HG03558 (cell line): ENCODE results near the gene SLX9.
"Not testable (repeated sequence)": the region's sequence is repeated elsewhere in the genome, so short reads cannot be mapped to it uniquely, and the experiment has no call there.

Experiments used
- ATAC-seq: cut with Tn5 transposase; IDR thresholded peaks from one replicate; pipeline ENCODE4 v1.9.1; 2021; ENCODE audit warnings: moderate number of reproducible peaks; ENCODE audit not compliant: unreplicated experiment; ENCODE audit errors: extremely low read depth

Gene SLX9

DNA sequence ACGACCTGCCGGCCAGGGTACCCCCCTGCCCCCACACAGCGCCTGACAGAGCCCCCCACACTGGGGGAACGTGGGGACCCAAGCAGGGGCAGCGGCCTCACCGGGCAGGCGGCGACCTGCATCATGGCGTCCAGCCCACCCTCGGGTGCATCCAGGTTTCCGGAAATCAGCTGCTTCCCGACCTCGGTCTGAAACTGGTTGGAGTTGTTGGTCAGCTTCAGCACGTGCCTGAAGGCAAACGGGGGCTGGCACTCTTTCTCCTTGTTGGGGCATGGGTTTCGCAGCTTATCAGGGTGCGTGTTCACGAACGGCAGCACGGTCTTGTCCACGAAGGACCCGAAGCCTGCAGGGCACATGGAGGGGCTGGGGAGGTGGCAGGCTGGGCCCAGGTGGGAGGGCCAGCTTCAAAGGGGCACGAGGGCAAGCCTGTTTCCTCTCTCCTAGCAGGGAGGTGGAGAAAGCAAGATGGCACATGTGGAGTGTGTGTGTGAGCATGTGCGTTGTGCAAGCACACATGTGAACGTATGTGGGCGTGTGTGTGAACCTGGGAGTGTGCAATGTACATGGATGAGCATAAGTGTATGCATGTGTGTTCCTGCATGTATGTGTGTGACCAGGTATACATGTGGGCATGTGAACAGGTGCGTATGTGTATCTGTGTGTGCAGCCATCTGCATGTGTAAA lies 38.3 kb upstream of the SLX9 start:
- ATAC-seq, result no peak

DNA sequence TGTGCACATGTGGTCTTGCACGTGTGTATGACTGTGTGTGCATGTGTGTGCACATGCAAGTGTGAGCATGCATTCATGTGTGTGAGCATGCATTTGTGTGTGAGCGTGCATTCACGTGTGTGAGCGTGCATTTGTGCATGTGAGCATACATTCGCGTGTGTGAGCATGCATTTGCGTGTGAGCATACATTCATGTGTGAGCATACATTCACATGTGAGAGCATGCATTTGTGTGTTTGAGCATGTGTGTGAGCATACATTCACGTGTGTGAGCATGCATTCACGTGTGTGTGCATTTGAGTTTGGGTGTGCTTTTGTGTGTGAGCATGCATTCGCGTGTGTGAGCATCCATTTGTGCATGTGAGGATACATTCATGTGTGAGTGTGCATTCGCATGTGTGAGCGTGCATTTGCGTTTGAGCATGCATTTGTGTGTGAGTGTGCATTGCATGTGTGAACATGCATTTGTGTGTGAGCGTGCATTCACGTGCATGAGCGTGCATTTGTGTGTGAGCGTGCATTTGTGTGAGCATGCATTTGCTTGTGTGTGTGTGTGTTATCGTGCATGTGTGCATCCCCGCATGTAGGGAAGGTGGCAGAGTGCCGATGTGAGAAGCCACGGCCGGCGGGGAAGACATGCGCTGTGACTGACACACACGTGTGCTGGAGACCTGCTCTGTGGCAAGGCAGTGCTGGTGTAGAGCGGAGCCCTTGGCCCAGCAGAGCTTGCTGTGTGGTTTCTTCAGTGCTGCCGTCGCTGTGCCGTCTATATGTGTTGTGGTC lies 37.4 kb upstream of the SLX9 start:
- ATAC-seq, result no peak

DNA sequence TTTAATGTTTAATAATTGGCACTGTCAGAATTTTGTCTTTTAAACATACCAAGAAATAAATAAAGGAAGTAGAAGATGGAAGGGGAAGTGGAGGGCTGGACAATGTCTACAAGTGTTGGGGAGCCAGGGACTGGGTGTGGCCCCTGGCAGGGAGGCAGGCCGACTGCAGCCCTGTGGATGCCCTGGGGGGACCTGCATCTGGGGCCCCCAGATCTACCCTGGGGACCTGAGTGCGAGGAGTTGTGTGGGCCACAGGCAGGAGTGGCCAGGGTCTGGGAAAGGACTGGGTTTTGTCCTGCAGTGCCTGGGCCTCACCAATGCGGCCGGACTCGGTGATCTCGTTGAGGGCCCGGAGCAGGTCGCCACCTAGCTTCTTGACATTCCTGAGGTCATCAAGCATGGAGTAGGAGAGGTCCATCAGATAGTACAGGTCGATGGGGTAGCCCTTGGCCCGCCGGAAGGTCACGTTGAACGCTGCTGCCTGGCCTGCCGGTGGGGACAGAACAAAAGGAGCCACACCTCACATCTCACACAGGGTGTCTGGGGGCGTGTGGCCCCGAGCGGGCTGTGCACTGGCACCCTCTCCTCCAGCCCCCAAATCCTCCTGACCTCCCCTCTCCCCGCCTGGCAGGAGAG lies 36.7 kb upstream of the SLX9 start:
- ATAC-seq, result no peak

DNA sequence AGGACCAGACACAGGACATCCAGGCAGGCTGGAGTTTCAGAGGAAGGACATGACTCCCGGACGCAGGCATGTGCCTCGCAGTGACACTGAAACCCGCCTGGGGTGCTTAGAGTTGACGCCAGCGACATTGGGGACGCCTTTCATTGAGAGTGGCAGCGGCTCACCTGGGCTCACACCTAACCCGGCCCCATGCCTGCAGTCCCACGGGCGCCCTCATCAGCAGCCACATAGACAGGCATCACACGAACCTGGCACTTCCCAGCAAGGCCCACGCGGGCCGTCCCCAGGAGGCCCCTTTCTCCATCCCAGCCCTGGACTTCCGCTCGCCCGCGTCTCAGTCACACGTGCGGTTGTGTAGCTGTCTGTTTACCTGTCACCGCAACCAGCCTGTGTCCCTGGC lies 36.1 kb upstream of the SLX9 start:
- ATAC-seq, result no peak

DNA sequence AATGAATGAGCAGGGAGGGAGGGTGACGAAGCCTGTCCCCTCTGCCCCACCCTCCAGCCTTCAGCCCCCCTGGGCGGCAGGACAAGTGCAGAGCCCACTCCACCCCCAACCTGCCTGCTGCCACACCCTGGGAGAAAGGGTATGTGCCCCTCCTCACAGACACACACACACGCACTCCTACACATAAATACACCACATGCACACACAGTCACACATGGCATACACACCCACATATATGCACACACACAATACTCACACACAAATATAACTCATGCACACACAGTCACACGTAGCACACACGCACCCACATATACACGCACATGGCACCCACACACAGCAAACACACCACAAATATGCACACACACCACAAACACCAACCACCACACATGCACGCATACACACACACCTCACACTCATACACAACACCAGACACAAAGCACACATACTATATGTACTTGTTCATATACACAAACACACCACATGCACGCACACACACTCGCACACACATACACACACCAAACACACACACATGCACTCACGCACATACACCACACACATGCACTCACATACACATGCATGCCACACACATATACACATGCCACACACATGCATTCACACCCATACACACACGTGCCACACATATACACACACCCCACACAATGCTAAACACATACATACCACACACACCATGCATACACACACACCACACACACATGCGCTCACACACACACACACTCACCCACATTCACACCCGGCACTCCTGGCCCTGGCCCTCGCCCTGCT lies 35.5 kb upstream of the SLX9 start:
- ATAC-seq, result no peak

DNA sequence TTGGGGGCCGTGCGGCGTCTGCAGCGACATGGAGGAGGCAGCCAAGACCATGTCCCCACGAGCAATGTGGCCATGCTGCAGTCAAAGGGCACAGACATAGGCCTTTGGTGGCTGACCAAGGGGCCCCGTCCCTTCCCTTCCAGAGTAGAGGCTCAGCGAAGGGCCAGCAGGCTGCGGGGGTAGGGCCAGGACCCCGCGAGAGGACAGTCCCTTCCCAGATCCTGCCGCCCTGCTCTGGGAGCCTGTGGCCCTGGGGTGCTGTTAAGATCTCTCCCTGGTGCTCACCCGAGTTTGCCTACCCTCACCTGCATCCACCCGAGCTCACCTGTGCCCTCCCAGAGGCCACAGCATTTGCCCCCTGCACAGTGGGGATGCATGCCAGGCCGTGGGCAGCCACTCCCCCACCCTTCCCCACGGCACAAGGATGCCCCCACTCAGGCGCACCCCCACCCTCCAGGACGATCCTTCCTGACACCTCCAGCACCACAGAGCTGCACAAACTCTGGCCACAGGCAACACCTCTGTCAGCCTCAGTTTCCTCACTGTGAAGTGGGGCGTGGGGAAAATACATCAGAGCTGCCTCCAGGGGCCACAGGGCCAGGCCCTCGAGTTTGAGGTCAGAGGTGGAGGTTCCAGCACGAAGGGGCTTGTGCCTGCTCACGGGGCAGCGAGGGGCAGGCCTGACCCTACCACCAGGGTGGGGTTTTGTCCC lies 34.7 kb upstream of the SLX9 start:
- no peak for ATAC-seq

DNA sequence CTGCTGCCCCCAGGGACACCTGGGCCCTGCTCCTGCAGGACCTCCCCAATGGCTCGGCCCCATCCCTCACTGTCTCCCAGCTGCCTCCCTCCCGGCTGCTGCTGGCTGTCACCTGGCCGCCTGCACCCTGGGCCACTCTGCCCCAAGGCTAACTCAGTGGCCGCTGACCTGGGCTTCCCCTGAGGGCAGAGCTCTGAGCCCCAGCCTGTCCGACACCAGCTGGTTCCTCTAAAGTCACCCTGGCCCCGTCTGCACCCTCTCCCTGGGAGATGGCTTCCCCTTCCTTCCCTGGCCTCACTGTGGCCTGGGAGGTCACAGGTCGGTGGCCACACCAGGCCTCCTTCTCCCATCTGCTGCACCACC lies 34.1 kb upstream of the SLX9 start:
- no peak for ATAC-seq

DNA sequence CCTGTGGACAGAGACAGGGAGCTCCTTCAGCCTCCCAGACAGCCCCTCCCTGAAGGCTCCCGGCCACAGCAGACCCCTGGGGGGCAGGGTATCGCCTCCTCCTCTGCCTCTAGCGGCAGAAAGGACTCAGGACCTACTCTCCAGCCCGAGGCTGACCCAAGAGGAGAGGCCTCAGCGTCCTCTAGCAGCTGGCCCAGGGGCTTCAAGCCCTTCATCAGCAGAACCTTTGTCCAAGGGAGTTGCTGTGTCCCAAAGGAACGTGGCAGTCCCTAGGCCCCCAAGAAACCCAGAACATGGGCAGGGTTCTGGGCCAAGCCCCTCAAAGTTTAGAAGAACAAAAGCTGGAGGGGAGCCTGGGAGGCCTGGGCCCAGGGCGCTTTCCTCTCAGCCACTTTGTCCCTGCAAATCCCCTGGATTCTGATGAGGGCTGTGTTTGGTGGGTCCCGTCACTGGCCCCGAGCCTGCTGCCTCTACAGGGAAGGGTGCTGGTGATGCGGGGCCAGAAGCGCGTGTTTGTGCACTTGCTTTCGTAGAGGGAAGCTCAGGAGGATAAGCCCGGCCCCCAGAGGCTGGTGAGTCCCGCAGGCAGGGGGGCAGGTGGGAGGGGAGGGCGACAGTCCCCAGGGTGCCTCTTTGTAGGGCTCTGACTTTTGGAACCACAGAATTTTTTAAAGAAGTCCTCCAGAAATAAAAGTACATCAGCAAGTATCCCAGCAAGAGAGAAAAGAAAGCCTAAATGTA lies 32.4 kb upstream of the SLX9 start:
- no peak for ATAC-seq

DNA sequence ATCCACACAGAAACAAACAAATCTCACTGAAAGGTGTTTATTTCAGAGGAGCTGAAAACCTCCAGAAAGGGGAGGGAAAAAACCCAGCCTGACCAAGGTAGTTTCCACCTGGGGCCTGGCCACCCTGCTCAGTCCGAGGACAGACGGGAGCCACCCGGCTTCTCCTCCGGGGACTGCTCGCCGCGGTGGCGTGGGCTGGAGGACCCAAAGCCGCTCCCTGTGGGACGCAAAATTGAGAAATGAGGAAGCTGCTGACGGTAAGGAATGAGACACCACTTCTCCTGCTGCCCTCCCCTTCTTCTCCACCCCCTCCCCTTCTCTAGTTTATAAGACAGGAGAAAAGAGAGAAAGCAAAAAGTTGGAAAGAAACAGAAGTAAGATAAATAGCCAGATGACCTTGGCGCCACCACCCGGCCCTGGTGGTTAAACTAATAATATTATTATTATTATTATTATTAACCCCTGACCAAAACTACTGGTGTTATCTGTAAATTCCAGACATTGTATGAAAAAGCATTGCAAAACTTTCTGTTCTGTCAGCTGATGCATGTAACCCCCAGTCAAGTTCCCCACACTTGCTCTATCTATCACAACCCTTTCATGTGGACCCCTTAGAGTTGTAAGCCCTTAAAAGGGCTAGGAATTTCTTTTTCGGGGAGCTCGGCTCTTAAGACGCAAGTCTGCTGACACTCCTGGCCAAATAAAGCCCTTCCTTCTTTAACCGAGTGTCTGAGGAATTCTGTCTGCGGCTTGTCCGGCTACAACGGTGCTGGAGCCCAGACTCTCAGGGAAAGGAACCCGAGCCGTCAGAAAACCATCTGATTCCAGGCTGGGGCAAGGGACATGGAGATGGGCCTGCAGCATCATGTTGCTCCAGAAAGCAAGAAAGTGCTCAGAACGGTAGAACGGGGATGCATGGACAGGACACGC lies 31.6 kb upstream of the SLX9 start:
- ATAC-seq, result no peak

DNA sequence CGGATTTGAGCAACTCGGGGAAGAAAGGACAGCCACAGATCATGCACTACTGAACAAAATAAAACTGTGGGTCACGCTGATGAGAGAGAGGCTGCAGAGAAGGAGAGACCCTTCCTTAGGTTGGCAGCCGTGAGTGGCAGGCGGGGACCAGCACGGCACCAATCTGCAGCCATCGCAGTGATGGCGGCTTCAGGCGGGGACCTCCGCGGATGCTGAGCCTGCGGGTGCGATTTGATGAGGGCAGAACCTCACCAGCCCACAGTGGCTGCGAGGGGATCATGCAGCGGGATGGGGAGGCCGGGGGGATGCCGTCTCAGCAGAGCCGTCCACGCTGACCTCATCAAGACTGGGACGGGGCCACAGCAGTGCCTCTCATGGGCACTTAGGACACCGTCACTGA lies 30.9 kb upstream of the SLX9 start:
- no peak for ATAC-seq

DNA sequence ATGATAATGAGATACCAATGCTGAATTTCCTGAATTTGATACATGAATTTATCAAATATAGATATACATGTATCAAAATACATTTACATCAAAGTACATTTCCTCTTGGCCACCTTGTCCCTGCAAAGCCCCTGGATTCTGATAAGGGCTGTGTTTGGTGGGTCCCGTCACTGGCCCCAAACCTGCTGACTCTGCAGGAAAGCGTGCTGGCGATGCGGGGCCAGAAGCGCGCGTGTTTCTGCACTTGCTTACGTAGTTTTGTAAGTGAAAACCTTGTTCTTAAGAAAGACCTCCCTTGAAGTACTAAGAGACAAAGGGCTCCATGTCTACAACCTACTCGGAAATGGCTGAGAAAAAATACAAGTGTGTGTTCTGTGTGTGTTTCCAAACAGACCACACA lies 30.1 kb upstream of the SLX9 start:
- ATAC-seq, result no peak

DNA sequence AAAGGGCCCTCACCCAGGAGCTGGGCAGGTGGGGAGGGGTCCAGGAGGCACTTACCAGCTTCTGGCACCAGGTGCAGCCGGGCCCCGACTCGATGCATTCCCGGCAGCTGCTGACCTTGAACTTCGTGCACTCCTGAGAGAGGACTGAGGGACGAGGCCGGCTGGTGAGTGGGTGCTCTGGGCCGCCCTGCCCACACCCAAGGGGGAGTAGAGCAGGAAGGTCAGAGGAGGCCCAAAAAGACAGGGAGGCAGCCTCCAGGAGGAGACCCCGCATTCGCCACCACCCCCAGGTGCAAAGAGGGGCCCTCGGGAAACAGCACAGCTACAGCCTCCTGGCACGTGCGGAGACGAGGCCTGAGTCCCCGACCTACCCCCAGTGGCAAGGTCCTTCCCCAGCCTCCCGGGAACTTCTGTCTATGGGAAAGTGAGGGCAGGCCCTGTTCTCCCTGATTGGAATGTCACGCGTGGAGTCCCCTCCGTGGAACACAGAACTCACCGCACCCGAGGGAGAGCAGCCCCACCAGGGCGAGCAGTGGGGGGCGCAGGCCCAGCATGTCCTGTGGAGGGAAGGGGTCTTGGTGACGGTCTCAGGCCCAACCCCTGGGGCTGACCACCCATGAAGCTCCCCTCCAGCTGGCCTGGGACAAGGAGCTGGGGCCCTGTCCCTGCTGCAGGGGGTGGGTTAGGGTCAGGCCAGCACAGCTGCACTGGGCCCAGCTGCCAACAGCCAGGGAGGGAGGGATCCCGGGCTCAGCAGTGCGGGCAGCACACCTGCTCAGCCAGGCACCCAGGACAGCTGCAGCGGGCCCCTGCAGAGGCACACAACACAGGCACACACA lies 29.4 kb upstream of the SLX9 start:
- no peak for ATAC-seq

DNA sequence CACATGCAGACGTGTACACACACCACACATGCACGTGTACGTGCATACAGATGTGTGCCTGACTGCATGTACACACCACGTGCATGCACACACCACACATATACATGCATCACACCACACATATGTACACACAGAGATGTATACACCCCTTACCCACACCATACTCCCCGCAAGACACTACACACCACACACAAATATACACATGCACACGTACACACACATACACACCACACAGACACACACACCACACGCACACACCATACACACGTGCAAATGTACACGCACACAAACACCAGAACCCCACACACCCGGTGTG lies 28.8 kb upstream of the SLX9 start:
- ATAC-seq, result no peak

DNA sequence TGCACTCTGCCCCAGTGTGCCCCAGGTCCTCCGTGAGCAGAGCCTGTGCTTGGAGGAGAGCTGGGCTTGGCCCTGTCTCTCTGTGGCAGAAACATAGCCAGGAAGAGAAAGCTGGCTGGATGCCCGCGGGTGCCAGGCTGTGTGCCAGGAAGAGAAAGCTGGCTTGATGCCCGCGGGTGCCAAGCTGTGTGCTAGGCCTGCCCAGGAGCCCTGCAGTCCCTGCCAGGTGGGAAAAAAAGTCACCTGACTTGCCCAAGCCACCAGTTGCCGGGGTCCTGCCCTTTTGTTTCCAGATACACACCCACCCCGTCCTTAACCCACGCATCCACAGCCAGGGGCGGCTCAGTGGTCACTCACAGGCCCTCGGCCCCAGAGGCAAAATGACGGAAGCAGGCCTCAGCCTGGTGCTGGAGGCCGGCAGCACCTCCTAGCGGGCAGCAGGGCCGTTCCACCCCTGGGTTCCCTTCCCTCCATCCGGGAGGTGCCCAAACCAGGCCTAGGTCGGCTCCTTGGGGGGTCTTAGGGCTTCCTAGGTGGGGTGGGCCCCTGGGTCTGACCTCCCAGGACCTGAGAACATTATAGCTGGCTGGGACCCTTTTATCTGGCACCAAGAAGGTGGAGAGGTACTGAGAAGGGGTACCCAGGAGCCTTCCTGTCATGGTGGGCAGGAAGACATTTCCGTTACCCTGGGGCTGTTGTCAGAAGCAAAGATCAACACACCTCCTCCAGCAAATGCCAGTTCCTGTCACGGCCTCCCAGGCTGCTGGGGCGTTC lies 28.3 kb upstream of the SLX9 start:
- no peak for ATAC-seq

DNA sequence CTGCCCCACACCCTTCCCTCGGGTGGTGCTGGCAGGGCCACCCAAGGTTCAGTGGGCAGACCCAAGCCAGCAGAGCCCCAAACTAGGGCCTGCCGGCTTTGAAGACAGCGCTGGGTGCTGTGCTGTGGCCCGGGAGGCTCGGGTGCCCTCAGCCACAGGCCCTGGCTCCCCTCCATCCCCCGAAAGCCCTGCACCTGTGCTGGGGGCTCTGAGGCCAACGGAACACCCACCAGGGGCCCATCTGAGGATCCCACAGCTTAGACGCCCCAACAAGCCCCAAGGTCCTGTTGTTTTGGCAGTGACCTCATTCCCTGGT lies 27.7 kb upstream of the SLX9 start:
- no peak for ATAC-seq

DNA sequence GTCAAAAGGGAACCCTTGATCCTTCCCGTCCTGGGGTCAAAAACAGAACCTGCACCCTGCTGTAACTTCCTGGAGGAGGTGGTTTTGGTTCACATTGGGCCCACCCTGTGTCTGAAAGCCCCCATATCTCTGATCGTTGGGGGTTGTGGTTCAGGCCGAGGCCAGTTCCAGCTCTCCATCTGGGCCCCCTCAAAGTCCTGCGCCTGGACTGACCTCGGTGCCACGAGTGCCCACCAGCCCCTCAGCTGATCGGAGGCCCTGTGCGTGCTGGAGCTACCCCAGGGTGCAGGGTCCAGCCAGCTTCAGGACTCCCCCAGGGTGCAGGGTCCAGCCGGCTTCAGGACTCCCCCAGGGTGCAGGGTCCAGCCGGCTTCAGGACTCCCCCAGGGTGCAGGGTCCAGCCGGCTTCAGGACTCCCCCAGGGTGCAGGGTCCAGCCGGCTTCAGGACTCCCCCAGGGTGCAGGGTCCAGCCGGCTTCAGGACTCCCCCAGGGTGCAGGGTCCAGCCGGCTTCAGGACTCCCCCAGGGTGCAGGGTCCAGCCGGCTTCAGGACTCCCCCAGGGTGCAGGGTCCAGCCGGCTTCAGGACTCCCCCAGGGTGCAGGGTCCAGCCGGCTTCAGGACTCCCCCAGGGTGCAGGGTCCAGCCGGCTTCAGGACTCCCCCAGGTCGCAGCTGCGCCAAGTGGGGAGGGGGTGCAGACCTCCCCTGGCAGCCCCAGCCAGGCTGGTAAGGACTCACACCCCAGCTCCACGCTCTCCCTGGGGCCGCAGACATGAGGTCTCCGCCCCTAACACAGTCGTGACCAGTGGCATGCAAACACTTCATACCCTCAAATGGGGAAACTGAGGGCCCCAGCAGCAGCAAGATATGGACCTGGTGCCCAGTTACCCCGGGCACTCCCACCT lies 27.1 kb upstream of the SLX9 start:
- not testable (repeated sequence) for ATAC-seq
